HEK293 (cell line): ENCODE data around the gene INTS14.

Experiments
- CTCF ChIP-seq: fragments of 450-650 bp; formaldehyde crosslinking; IDR thresholded peaks from 2 replicates; pipeline ENCODE4 v1.5.1; 2016; ENCODE audit warnings: missing biosample characterization, missing genetic modification characterization
- HOXC10 ChIP-seq: sonication (generic); formaldehyde crosslinking; IDR thresholded peaks from 2 replicates; pipeline ENCODE4 v1.8.1; 2023; ENCODE audit warnings: mild to moderate bottlenecking, missing genetic modification reagents
- KLF17 ChIP-seq: fragments of 450-650 bp; formaldehyde crosslinking; IDR thresholded peaks from 2 replicates; pipeline ENCODE4 v1.5.1; 2016; ENCODE audit warnings: missing biosample characterization, missing genetic modification characterization
- KLF7 ChIP-seq: fragments of 450-650 bp; formaldehyde crosslinking; IDR thresholded peaks from 2 replicates; pipeline ENCODE4 v1.5.1; 2016; ENCODE audit warnings: missing biosample characterization, missing genetic modification characterization, borderline replicate concordance
- MEIS1 ChIP-seq: sonication (generic); formaldehyde crosslinking; IDR thresholded peaks from 2 replicates; pipeline ENCODE4 v1.8.1; 2022; ENCODE audit warnings: missing genetic modification reagents, mild to moderate bottlenecking, borderline replicate concordance
- TSHZ1 ChIP-seq: fragments of 450-650 bp; formaldehyde crosslinking; IDR thresholded peaks from 2 replicates; pipeline ENCODE4 v1.5.1; 2016; ENCODE audit warnings: missing biosample characterization, missing genetic modification characterization, borderline replicate concordance
- ZBTB44 ChIP-seq: fragments of 450-650 bp; IDR thresholded peaks from 2 replicates; pipeline ENCODE4 v1.5.1; 2018; ENCODE audit warnings: missing biosample characterization, mild to moderate bottlenecking, missing genetic modification characterization
- ZBTB48 ChIP-seq: fragments of 450-650 bp; formaldehyde crosslinking; IDR thresholded peaks from 2 replicates; pipeline ENCODE4 v1.5.1; 2016; ENCODE audit warnings: missing biosample characterization, missing genetic modification characterization
- ZFP3 ChIP-seq: fragments of 450-650 bp; formaldehyde crosslinking; IDR thresholded peaks from 2 replicates; pipeline ENCODE4 v1.5.1; 2016; ENCODE audit warnings: low read depth, missing biosample characterization, missing genetic modification characterization
- ZNF10 ChIP-seq: fragments of 450-650 bp; formaldehyde crosslinking; IDR thresholded peaks from 2 replicates; pipeline ENCODE4 v1.5.1; 2017; ENCODE audit warnings: missing biosample characterization, missing genetic modification characterization
- ZNF133 ChIP-seq: fragments of 450-650 bp; formaldehyde crosslinking; IDR thresholded peaks from 2 replicates; pipeline ENCODE4 v1.5.1; 2016; ENCODE audit warnings: missing biosample characterization, missing genetic modification characterization
- ZNF19 ChIP-seq: fragments of 450-650 bp; formaldehyde crosslinking; IDR thresholded peaks from 2 replicates; pipeline ENCODE4; 2016; ENCODE audit warnings: missing biosample characterization, missing genetic modification characterization, low read depth
- ZNF202 ChIP-seq: fragments of 450-650 bp; formaldehyde crosslinking; IDR thresholded peaks from 2 replicates; pipeline ENCODE4 v1.5.1; 2016; ENCODE audit warnings: missing biosample characterization, missing genetic modification characterization, borderline replicate concordance
- ZNF211 ChIP-seq: fragments of 450-650 bp; formaldehyde crosslinking; IDR thresholded peaks from 2 replicates; pipeline ENCODE4 v1.5.1; 2016; ENCODE audit warnings: low read depth, missing biosample characterization, missing genetic modification characterization
- ZNF223 ChIP-seq: fragments of 450-650 bp; formaldehyde crosslinking; IDR thresholded peaks from 2 replicates; pipeline ENCODE4 v1.5.1; 2016; ENCODE audit warnings: missing biosample characterization, missing genetic modification characterization
- ZNF239 ChIP-seq: fragments of 450-650 bp; formaldehyde crosslinking; IDR thresholded peaks from 2 replicates; pipeline ENCODE4 v1.5.1; 2016; ENCODE audit warnings: missing biosample characterization, missing genetic modification characterization
- ZNF280C ChIP-seq: fragments of 450-650 bp; formaldehyde crosslinking; IDR thresholded peaks from 2 replicates; pipeline ENCODE4 v1.5.1; 2016; ENCODE audit warnings: missing biosample characterization, missing genetic modification characterization
- ZNF311 ChIP-seq: fragments of 450-650 bp; formaldehyde crosslinking; IDR thresholded peaks from 2 replicates; pipeline ENCODE4 v1.5.1; 2017; ENCODE audit warnings: missing biosample characterization, missing genetic modification characterization, borderline replicate concordance
- ZNF335 ChIP-seq: fragments of 450-650 bp; formaldehyde crosslinking; conservative IDR thresholded peaks from 2 replicates; pipeline ENCODE4 v1.5.1; 2016; ENCODE audit warnings: missing biosample characterization, missing genetic modification characterization
- ZNF391 ChIP-seq: fragments of 450-650 bp; formaldehyde crosslinking; IDR thresholded peaks from 2 replicates; pipeline ENCODE4 v1.5.1; 2016; ENCODE audit warnings: low read depth, missing biosample characterization, missing genetic modification characterization, borderline replicate concordance
- ZNF48 ChIP-seq: fragments of 450-650 bp; formaldehyde crosslinking; IDR thresholded peaks from 2 replicates; pipeline ENCODE4 v1.5.1; 2016; ENCODE audit warnings: missing biosample characterization, missing genetic modification characterization
- ZNF501 ChIP-seq: fragments of 450-650 bp; formaldehyde crosslinking; IDR thresholded peaks from 2 replicates; pipeline ENCODE4 v1.5.1; 2016; ENCODE audit warnings: missing biosample characterization, missing genetic modification characterization
- ZNF610 ChIP-seq: fragments of 450-650 bp; formaldehyde crosslinking; IDR thresholded peaks from 2 replicates; pipeline ENCODE4 v1.5.1; 2016; ENCODE audit warnings: missing biosample characterization, missing genetic modification characterization, borderline replicate concordance
- ZNF777 ChIP-seq: fragments of 450-650 bp; formaldehyde crosslinking; IDR thresholded peaks from 2 replicates; pipeline ENCODE4 v1.5.1; 2017; ENCODE audit warnings: missing biosample characterization, missing genetic modification characterization, borderline replicate concordance
- ZXDB ChIP-seq: fragments of 450-650 bp; formaldehyde crosslinking; IDR thresholded peaks from 2 replicates; pipeline ENCODE4 v1.5.1; 2016; ENCODE audit warnings: missing biosample characterization, missing genetic modification characterization
- TF ChIP-seq, protein P1 (sequence below): sonication (generic); formaldehyde crosslinking; IDR thresholded peaks from 2 replicates; pipeline ENCODE4 v1.8.1; 2022; ENCODE audit warnings: mild to moderate bottlenecking, moderate library complexity, missing genetic modification reagents

The INTS14 gene

DNA sequence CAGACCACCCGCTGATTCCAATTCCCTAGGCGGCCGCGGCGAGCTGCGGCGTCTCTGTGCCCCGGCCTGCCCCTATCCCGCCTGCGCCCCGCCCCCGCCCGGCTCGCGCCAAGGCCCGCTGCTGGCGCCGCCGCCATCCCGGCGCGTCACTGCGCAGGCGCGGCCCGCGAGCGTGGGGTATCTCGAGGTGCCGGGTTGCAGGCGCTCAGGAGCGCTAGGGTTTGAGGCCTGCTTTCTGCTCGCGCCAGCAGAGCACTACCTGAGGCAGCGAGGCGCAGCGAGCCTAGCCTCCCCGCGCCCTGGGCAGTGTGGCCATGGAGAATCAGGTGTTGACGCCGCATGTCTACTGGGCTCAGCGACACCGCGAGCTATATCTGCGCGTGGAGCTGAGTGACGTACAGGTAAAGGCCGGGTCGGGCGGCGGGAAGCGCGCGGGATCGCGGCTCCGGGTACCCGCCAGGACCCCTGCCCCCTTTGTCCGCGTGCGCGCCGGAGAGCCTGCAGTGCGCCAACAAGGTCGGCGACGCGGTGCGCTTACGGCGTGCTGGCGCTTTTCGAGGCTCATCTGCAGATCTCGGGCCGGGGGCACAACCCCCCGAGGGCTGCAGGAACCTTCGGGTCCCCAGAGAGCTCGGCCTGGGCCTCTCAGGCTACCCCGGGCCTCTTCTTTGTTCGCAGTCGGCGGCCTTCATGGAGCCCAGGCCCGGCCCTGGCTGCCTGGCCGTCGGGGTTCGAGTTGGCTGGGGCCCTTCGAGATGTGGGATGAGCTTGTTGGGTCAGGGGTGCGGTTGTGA, 80.4 kb downstream of the INTS14 start, which contains the start of gene HACD3 (continued):
- TF ChIP-seq, protein P1, sequence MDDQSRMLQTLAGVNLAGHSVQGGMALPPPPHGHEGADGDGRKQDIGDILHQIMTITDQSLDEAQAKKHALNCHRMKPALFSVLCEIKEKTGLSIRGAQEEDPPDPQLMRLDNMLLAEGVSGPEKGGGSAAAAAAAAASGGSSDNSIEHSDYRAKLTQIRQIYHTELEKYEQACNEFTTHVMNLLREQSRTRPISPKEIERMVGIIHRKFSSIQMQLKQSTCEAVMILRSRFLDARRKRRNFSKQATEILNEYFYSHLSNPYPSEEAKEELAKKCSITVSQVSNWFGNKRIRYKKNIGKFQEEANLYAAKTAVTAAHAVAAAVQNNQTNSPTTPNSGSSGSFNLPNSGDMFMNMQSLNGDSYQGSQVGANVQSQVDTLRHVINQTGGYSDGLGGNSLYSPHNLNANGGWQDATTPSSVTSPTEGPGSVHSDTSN (CRISPR knock-in tag), result peak; percentile 89
- TF ChIP-seq KLF17 (tag by site-specific recombination) (peak; percentile 66), TSHZ1 (tag by site-specific recombination) (0 out of 2 replicates have a peak, but pooled peaks have one; percentile 34), ZXDB (peak; percentile 85), ZNF335 (peak; percentile 99), ZNF223 (peak; percentile 30; the same call in 1 of the 2 replicates), ZNF202 (tag by site-specific recombination) (no peak), ZNF311 (tag by site-specific recombination) (no peak), ZNF133 (tag by site-specific recombination) (peak; percentile 11; the same call in 1 of the 2 replicates), ZBTB44 (tag by site-specific recombination) (peak; percentile 66), ZBTB48 (tag by site-specific recombination) (peak; percentile 32), ZNF48 (no peak), ZNF610 (tag by site-specific recombination) (peak; percentile 72), ZNF501 (peak; percentile 95), ZNF10 (tag by site-specific recombination) (peak; percentile 59; the same call in 1 of the 2 replicates), MEIS1 (CRISPR knock-in tag) (no peak), ZNF239 (tag by site-specific recombination) (peak; percentile 15; the same call in 1 of the 2 replicates), ZNF19 (no peak), KLF7 (tag by site-specific recombination) (peak; percentile 70; the same call in 1 of the 2 replicates), ZFP3 (tag by site-specific recombination) (no peak), ZNF391 (tag by site-specific recombination) (peak; percentile 73), ZNF211 (tag by site-specific recombination) (no peak), ZNF280C (tag by site-specific recombination) (no peak), CTCF (tag by site-specific recombination) (peak; percentile 67), HOXC10 (CRISPR knock-in tag) (no peak), ZNF777 (tag by site-specific recombination) (no peak)
